HG03025 (cell line): Measurements from ENCODE around the gene UROC1.

Experiments used
- ATAC-seq: cut with Tn5 transposase; IDR thresholded peaks from one replicate; pipeline ENCODE4 v1.9.1; 2021; ENCODE audit warnings: mild to moderate bottlenecking, moderate library complexity; ENCODE audit not compliant: unreplicated experiment, low FRiP score

The UROC1 gene

GRCh38 chr3:126467611-126467955 is 50.0 kb downstream of the UROC1 start:
- no peak for ATAC-seq

GRCh38 chr3:126466886-126467610 is 50.5 kb downstream of the UROC1 start:
- no peak for ATAC-seq

- no peak for ATAC-seq
These were observed 51.5 kb downstream of the UROC1 start for GRCh38 chr3:126465928-126466544.

GRCh38 chr3:126464997-126465396 is 52.6 kb downstream of the UROC1 start:
- ATAC-seq: no peak

- no peak for ATAC-seq
These were observed 53.1 kb downstream of the UROC1 start for GRCh38 chr3:126464494-126464893.

GRCh38 chr3:126464093-126464492 is 53.5 kb downstream of the UROC1 start:
- no peak for ATAC-seq

GRCh38 chr3:126463521-126463920 is 54.1 kb downstream of the UROC1 start:
- no peak for ATAC-seq

- no peak for ATAC-seq
These were observed 56.0 kb downstream of the UROC1 start for GRCh38 chr3:126461450-126462070.

GRCh38 chr3:126460381-126460780 is 57.2 kb downstream of the UROC1 start:
- ATAC-seq: no peak

- no peak for ATAC-seq
These were observed 57.8 kb downstream of the UROC1 start for GRCh38 chr3:126459763-126460127.

- ATAC-seq: no peak
These were observed 58.3 kb downstream of the UROC1 start for GRCh38 chr3:126459111-126459762.

- ATAC-seq: no peak
These were observed 60.7 kb downstream of the UROC1 start for GRCh38 chr3:126456766-126457388.

GRCh38 chr3:126456211-126456610 is 61.4 kb downstream of the UROC1 start:
- ATAC-seq: no peak

GRCh38 chr3:126454437-126455198 is 63.0 kb downstream of the UROC1 start:
- no peak for ATAC-seq

- no peak for ATAC-seq
These were observed 63.5 kb downstream of the UROC1 start for GRCh38 chr3:126454025-126454424.

GRCh38 chr3:126452213-126452612 is 65.4 kb downstream of the UROC1 start:
- no peak for ATAC-seq

- ATAC-seq: no peak
These were observed 66.1 kb downstream of the UROC1 start for GRCh38 chr3:126451511-126451910.

- no peak for ATAC-seq
These were observed 66.8 kb downstream of the UROC1 start for GRCh38 chr3:126450744-126451143.

- ATAC-seq: no peak
These were observed 67.4 kb downstream of the UROC1 start for GRCh38 chr3:126450219-126450618.

- no peak for ATAC-seq
These were observed 67.9 kb downstream of the UROC1 start for GRCh38 chr3:126449621-126450051.

GRCh38 chr3:126448893-126449180 is 68.7 kb downstream of the UROC1 start:
- ATAC-seq: no peak
